ENCODE results near the gene AFAP1. TPM values are rescaled to one million over a fixed set of nuclear protein-coding genes. Genes with fewer than 3 reads are reported as not detected.

The AFAP1 gene
- polyA plus RNA-seq, 1 experiment, result 48.5 TPM

GRCh38 chr4:7901311-7901885 lies 38.3 kb downstream of the AFAP1 start:
- DNase-seq (ENCODE audit: low read depth), result no peak
- ChIA-PET POLR2A (no interaction called here), CTCF (interaction anchor here (0.8 kb wide), 1 partner anchor 97 kb away, joined by 3 read pairs; no protein-coding TSS in a partner anchor)
- no peaks in the 10 kb centered on the region for H3K27me3 ChIP-seq (ENCODE audit: control insufficient read depth, insufficient read depth, low read length)
- no peak overlapping the region for H3K4me3 ChIP-seq (ENCODE audit: low read depth, low read length)
- TF ChIP-seq CTCF (IDR thresholded peaks at IDR 0.05; ENCODE audit: insufficient read depth, low read depth, low read length), result no peak
- H3K36me3 ChIP-seq (ENCODE audit: control insufficient read depth, insufficient read depth, low read length), result 0 out of 2 replicates have a peak, but pooled peaks cover 2% of the 10 kb centered on the region

GRCh38 chr4:7900334-7900909 lies 39.2 kb downstream of the AFAP1 start:
- H3K27me3 ChIP-seq (ENCODE audit: control insufficient read depth, insufficient read depth, low read length), result no peaks in the 10 kb centered on the region
- CTCF ChIA-PET, result interaction anchor here (0.8 kb wide), 1 partner anchor 96 kb away, joined by 3 read pairs; no protein-coding TSS in a partner anchor
- no peak for TF ChIP-seq CTCF (IDR thresholded peaks at IDR 0.05; ENCODE audit: insufficient read depth, low read depth, low read length)

GRCh38 chr4:7899184-7899869 lies 40.3 kb downstream of the AFAP1 start:
- no peak for TF ChIP-seq CTCF (IDR thresholded peaks at IDR 0.05; ENCODE audit: insufficient read depth, low read depth, low read length)
- CTCF ChIA-PET, result no interaction called here
- no peak overlapping the region for H3K4me3 ChIP-seq (ENCODE audit: low read depth, low read length)
- POLR2A ChIA-PET, result interaction anchor here (0.5 kb wide), 1 partner anchor 89 kb away, joined by 28 read pairs; no protein-coding TSS in a partner anchor
- peaks cover 3% of the 10 kb centered on the region; the same call in 1 of the 2 replicates for H3K36me3 ChIP-seq (ENCODE audit: control insufficient read depth, insufficient read depth, low read length)
- no peaks in the 10 kb centered on the region for H3K27me3 ChIP-seq (ENCODE audit: control insufficient read depth, insufficient read depth, low read length)
- DNase-seq (ENCODE audit: low read depth), result no peak

More at GRCh38 chr4:7900334-7900909, 39.2 kb downstream of the AFAP1 start:
- POLR2A ChIA-PET, result no interaction called here
- Histone ChIP-seq H3K36me3 (ENCODE audit: control insufficient read depth, insufficient read depth, low read length) (0 out of 2 replicates have a peak, but pooled peaks cover 2% of the 10 kb centered on the region), H3K4me3 (ENCODE audit: low read depth, low read length) (no peak overlapping the region)
- no peak for DNase-seq (ENCODE audit: low read depth)

- ChIA-PET POLR2A (no interaction called here), CTCF (no interaction called here)
- DNase-seq (ENCODE audit: low read depth), result no peak
Observed at GRCh38 chr4:7898385-7898784, 41.3 kb downstream of the AFAP1 start.

More at GRCh38 chr4:7898385-7898784, 41.3 kb downstream of the AFAP1 start:
- Histone ChIP-seq H3K4me3 (ENCODE audit: low read depth, low read length) (no peak overlapping the region), H3K27me3 (ENCODE audit: control insufficient read depth, insufficient read depth, low read length) (no peaks in the 10 kb centered on the region), H3K36me3 (ENCODE audit: control insufficient read depth, insufficient read depth, low read length) (peaks cover 3% of the 10 kb centered on the region; the same call in 1 of the 2 replicates)
- no peak for TF ChIP-seq CTCF (IDR thresholded peaks at IDR 0.05; ENCODE audit: insufficient read depth, low read depth, low read length)

All from BJ (cell line).